GM19397 (cell line): ENCODE data around the gene JMJD8.

Source experiments
- ATAC-seq: cut with Tn5 transposase; IDR thresholded peaks from one replicate; pipeline ENCODE4 v1.9.1; 2021; ENCODE audit warnings: mild to moderate bottlenecking, moderate library complexity; ENCODE audit not compliant: unreplicated experiment

The JMJD8 gene

DNA sequence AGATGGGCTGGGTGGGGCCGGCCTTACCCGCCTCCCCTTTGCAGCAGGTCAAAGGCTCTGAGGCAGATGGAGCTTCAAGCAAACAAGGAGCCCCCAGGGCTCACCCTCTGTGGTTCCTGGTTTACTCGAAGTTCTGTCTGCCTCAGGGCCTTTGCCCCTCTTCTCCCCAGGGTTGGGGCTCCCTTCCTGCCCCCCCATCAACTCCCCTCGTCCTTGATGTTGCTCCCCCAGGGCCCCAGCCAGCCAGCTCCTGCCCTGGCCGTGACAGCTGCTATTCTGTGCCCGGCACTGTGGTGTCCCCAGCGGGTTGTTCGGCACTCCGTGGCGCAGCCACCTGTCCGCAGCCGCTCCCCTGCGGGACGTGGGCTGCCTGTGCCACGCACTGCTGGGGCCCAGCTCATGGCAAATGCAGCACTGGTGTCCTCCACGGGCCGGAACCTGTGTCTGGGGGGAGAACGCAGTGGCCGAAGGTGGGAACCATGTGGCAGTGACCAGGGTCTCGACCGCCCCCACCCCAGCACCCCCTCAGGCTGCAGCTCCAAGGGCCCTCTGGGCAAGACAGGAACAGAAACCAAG is 26.5 kb upstream of the JMJD8 start:
- no peak for ATAC-seq

DNA sequence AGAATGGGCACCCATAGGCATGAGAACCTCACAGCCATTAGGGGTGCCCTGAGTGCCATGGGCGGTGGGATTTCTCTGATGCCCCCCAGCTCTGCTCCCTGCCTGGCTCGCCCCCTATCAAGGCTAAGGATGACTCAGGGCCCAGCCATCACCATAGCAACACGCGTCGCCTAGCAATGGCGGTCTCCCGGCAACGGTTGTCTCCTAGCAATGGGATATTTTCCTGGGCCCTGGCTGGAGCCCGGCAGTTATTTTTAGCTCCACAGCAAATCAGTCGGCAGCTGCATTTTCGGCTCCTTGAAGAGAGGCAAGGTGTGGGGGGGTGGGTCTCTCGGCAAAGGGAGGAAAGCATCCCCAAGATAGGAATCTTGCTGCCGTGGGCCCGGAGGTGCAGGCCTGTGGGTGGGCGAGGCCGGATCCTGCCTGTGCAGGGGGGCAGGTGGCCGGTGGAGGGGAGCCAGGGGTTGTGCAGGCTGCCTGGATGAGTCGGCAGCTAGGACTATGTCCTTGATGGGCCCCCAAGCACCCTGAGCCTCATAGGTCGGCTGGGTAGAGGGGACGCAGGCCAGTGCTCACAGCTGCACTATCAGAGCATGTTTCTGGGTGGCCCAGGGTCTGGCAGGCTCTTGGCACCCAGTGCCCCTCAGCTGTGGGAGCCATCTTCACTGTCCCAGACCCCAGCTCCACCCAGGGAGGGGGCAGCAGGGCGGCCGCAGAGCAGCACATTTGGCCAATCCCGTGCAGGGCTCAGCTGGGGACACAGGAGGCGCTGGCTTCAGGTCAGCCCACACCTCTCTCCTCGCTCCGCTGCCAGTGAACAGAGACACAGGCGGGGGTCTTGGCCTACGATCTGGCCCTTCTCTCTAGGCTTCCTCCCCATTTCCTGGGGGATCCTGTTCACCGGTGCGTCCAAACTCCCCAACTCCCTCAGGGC is 25.7 kb upstream of the JMJD8 start:
- ATAC-seq = no peak

DNA sequence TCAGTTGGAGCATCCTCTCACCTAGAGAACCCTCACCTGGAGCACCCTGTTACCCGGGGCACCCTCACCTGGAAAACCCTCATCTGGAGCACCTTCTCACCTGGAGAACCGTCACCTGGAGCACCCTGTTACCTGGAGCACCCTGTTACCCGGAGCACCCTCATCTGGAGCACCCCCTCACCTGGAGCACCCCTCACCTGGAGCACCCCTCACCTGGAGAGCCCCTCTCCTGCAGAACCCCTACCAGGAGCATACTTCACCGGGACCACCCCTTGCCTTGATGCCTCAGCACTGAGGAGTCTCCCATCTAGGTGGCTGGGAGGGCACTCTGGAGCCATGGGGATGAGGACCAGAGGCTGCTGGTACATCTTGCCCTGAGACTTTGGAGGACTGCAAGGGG is 24.8 kb upstream of the JMJD8 start:
- no peak for ATAC-seq

DNA sequence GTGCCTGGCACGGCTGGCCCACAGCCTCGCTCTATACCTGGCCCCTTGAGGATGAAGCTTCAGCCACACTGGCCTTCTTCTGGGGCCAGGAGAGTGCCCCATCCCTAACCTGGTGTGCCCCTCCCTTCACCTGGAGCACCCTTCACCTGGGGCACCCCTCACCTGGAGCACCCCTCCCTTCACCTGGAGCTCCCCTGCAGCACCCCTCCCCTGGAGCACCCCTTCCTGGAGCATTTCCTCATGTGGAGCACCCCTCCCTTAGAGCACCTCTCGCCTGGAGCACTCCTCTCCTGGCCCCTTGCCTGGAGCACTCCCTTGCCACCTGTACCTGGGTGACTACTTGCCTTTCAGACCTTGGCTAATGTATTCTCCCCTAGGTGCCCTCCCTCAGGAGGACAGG is 23.9 kb upstream of the JMJD8 start:
- no peak for ATAC-seq

DNA sequence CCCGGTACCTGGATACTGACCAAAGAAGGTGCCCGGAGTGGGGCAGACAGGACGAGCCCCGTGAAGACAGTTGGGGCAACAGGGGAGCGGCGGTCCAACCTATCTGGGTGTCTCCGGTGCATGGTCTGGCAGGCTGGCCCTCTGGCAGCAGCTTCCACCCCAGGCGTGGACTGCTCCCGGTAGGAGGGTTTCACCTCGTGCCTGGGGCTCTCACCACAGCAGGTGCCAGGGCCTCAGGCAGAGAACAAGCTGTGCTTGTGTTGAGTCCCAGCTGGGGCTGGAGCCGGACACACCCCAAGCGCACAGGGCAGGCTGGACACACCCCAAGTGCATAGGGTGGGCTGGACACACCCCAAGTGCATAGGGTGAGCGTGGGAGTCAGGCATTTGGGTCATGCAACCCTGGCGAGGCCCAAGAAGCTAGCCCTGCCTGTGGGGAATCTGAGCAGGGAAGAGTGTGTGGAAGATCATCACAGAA is 23.0 kb upstream of the JMJD8 start:
- no peak for ATAC-seq

DNA sequence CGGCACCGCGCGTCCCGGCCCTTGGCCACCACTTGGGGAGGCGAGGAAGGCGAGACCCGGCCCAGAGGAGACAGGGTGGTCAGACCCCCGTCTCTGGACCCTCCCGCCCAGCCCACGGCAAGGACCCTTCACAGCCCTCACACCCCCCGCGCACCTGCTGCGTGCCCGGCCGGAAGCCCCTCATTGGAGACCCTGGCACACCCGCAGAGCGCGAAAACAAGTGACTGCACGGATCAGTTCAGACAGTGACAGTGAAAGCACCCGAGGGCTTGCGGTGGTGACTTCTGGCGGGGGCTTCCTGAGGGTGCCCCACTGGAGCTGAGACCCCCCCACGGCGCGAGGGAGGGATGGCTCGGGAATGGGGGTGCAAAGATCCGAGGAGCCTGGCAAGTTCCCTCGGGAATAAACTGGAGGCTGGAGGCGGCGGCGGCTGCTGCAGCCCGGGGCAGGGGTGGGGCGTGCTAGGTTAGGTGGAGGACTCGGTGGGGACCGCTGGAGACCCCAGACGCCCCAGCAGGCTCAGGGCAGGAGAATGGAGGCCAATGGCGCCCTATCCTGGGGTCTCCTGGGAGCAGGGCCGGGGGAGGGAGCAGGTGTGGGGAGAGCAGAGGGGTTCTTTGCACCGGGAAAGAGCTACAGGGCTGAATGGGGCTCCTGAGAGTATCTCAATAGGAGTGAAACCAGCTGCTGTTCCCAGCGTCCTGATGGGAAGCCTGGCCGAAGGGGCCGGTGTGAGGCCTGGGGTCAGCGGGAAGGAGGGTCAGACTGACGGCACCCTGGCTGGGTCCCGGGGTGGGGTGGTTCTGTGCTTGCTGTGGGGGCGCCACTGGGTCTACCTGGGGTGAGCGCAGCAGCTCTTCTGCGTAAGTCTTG is 22.3 kb upstream of the JMJD8 start:
- no peak for ATAC-seq

DNA sequence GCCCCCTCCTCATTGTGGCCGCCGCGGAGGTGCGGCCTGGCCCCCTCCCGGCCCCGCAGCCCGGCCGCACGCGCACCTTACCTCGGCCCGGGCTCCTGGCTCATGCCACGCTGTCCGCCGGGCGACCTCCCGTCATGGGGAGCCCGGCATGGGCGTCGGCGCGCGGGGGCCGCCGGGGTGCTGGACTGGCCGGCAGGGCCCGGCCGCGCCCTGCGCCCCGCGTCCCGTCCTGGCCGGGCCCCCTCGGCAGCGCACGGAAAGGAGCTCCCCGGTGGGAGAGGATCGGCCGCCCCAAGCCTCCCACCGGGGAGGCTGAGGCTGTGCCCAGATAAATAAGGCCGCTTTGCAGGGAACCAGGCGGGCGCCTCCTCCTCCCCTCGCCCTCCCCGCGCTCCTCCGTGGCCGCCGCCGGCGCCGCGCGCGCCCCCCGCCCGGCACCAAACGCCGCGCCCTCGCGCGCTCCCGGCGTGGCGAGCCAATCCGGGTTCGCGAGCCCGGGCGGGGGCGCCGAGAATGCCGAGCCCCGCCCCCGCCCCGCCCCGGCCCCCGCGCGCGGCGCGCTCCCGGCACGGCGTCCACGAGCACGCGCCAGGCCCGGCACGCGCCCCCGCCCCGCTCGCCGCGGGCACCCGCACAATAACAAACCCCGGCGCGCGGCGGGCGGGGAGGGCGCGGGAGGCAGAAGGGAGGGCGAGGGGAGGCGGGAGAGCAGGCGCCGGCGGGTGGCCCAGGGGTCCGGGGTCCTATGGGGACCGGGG is 21.5 kb upstream of the JMJD8 start, which contains the start of gene FBXL16:
TSS of gene FBXL16 (minus strand) at position 371 of the 758 bp plus-strand sequence. CDS start 8,396 bp downstream, outside the sequence.
- no peak for ATAC-seq

DNA sequence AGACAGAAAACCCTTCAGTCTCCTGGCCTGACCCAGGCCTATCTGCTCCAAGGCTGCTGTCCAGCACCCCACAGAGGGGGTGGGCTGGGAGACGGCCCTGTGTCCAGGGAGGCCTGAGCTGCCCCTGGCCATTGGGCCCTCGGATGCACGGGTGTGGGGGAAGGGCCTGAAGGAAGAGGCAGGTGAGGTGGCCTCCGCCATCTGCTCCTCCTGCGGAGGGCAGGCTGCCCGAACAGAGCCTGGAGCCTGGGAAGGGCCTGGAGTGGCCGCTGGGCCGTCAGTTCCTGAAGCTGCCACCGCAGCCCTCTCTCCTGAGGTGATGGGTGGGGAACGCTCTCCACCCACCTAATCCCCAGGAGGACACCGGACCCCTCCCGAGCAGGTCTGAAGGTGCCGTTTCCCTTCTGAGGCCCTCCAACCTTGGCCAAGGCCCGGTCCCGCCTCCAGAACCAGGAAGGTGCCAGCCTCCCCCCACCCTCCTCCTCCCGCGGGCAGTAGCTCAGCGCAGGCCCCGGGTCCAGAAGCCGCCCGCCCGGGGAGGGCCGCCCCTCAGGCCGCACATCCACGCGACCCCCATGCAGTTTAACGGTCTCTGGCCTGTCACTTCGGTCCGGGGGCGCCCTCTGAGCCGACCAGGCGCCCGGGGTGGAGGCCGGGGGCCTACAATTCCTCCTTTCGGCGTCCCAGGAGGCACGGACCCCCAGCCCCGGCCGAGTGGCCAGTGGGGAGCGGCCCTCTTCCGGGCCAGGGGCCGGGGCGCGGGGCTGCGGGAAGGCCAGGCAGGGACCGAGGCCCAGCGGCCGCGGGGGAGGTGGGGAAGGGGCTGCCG is 20.6 kb upstream of the JMJD8 start:
- no peak for ATAC-seq

DNA sequence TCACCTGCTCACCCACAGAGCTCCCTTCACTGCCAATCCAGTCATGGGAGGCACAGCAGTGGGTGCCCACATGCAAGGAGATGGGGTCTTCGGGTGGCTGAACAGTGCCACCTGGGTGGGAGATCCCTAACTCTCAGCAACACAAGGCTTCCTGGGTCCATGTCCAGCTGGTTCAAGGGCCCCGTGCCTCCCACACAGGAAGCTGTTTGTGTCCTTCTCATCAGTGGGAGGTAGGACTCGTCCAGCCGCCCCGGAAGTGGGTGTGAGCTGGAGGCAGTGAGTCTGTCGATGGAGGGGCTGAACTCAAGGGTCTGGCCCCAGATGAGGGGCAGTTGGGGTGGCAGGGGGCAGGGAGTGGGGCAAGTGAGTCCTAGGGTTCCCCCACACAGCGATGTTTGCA is 19.9 kb upstream of the JMJD8 start:
- ATAC-seq = no peak

DNA sequence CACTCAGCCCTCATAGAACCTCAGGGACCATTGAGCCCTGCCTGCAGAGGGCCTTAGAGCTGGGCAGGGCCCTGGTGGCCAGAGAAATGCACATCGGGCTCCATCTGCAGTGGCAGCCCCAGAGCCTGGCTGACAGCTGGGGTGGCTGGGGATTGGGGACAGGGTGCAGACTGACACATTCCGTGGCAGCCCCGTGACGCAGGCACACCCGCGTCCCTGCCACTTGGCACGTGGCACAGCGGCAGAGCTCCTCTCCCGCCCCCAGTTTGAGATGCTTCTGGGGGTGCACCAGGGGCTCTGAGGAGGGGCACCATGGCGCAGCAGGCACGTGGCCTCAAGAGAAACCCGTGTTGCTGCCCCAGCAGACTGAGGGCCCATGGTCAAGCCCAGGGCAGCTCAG is 19.3 kb upstream of the JMJD8 start:
- ATAC-seq = no peak

DNA sequence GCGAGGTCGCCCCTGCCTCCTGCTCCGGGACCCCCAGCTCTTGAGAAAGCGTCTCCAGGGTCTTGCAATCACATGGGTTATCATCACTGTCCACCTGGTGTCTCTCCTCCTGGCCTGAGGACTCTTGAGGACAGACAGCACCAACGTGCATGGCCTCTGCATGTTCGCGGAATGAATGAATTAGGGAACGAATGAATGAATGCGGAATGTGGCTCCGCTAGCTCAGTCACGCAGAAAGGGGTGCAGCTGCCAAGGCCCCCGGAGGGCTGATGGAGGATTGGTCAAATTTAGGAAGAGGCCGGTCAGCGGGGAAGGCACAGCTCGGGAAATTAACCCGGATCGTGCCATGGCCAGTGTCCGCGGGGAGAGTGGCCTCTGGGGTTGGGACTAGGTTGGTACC is 18.2 kb upstream of the JMJD8 start:
- no peak for ATAC-seq

DNA sequence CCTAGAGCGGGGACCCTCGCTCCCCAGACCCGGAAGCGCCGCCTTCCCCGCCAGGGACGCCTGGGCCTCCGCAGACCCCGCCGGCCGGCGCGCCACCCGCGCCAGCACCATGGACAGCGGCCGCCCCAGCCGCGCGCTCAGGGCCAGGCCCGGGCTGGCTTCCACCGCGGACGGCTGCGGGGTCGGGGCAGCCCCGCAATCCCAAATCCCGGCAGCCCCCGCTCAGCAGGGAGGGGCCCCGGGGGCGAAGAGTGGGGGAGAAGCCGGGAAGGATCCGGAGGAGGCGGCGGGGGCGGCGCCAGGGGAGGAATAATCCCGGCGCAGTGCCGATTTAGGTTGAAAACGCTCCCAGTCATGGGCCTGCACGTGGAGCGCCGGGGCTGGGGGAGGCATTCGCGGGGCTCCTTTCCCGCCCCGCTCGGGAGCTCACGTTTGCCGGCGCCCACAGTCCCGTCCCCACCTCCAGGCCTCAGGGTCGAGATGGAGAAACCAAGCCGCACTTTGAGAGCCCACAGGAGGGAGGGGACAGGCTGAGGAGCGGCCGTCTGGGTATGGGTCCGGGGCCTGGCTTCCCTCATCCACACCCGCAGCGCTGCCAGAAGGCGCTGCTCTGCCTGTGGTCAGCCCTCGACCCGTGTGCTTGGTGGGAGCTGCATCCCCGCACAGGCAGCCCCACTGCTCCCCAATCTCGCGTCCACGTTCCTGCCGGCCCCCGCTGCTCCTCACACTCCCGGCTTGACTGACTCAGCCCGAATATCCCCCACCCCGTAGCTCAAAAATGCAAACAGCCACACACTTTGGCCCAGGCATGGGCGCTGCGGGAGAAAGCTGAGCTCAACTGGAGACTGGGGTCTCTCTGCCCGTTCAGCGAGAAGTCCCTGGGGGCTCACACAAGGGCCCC is 16.8 kb upstream of the JMJD8 start:
- no peak for ATAC-seq

DNA sequence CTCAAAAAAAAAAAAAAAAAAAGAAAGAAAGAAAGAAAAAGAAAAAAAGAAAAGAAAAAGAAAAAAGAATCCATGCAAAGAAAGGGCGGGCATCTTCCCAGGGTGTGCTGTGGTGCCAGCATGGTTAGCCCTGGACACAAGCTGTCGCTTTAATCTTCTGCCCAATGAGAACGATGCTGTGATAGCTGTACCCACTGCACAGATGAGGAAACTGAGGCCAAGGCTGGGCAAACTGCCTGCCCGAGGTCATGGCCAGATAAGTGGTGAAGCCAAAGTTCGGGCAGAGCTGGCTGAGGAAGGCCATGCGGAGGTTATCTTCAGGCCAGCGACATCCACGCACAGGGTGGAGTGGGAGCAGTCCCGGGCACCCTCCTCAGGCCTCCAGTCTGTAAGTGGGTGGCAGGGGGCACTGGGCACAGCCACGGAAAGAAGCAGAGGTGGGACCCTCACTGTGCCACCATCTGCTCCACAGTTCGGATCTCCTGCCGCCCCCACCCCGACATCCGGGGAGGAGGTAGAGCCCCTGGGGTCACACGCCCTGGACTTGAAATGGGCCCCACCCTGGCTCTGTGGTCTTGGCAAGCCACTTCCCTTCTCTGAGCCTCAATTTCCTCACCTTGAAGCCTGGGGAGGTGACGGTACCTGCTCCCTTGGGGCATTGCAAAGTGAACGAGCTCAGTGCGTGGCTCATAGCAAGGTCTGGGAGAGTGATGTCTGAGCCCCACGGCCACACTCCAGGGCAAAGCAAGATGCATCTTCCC is 15.0 kb upstream of the JMJD8 start:
- no peak for ATAC-seq

DNA sequence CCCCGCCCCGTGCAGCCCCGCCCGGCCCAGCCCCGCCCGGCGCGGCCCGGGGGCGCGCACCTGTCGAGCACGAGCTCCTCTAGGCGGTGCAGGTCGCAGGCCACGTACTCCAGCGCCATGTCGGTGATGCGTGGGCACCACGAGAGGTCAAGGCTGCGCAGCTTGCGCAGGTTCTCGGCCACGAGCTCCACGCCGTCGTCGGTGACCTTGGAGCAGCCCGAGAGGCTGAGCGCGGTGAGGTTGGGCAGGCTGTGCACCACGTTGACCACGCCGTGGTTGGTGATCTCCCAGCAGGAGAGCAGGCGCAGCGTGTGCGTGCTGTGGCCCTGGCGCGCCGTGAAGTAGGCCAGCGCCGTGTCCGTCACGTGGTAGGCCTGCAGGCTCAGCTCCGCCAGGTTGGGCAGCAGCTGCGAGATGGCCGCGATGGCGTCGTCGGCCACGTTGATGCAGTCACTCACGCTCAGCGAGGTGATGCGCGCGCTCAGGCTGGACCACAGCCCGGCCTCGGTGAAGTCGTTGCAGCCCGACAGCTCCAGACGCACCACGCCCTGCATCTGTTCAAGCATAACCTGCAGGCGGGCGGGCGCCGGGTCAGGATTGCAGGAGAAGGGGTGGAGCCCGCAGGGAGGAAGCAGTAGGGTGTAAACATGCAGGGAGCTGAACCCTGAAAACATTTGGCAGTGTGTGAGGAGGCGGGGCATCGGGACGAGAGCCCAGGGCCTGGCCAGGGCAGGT is 11.4 kb upstream of the JMJD8 start:
- ATAC-seq = no peak

DNA sequence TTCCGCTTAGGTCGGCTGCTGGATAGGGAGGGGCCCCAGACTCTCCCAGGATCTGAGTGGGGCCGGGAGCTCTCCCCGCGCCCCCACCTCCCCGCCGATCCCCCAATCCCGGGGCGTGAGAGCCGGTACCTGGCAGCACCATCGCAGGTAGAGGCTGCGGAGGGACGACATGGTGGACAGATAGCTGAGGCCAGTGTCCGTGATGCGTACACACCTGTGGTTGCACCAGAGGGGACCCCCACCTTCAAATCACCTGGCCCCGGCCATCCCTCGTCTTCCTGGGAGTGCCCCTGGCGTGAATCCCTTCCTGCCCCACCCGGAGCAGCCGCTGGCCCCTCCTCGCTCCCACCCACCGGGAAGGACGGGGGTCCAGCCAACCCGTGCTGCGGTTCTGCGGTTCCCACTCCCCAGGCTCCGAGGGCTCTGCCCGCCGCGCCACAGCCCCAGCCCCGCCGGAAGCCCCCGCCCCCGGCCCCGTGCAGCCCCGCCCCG is 10.8 kb upstream of the JMJD8 start:
- ATAC-seq = no peak

DNA sequence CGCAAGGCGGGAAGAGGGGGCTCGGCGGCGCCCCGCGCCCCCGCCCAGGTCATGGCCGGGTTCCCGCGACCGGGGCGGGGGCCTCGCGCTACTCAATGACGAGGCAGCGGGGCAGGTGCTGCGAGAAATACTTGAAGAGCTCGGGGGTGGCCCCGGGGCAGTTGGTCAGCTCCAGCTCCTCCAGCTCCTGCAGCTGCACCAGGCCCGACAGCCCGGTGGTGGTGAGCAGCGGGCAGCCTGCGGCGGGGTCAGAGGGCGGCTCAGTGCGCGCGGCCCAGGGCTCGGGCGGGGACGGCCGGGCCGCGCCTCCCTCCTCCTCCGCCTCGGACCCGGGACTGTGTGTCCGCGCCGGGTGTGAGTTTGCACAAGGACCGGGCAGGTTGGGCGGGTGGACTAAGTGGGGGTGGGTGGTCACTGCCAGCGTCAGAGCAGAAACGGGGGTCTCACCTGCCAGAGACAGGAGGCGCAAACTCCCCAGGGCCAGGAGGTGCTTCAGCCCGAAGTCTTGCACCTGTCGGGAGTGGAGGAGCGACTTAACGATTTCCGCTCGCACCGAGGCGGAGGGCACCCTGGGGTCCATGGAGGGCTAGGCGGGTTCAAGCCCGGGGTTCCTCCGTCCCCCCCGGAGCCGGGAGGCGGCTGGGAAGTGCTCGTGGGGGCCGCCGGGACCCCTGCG is 10.2 kb upstream of the JMJD8 start:
- ATAC-seq = no peak

DNA sequence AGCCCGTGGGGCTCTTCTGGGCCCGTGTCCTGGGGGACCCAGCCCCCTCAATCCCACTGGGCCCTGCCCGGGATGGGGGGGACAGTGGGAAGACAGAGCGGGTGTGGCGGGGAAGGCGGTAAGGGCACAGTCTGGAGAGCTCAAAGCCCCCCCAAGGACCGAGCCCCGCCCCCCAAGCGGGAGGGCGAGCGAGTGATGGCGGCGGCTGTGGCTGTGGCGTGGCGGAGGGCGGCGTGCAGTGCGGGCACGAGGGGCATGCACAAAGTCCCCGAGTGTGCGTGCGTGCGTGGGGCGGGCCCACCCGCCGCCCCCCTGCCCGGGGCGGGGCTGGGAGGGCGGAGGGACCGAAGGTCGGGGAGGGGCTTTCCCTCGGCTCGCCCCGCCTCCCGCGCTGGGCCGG is 9.6 kb upstream of the JMJD8 start:
- no peak for ATAC-seq
